NCI-H345 treated with DMSO at 0.1 percent for 48 hours (cell line): Measurements from ENCODE around the gene SPTAN1.
"Not testable (repeated sequence)": the region's sequence is repeated elsewhere in the genome, so short reads cannot be mapped to it uniquely, and the experiment has no call there.

ENCODE experiments used
- DNase-seq: peaks from one replicate; lab custom pipeline; 2025; ENCODE audit not compliant: unreplicated experiment; lab: John Stamatoyannopoulos, UW

Gene SPTAN1

DNA sequence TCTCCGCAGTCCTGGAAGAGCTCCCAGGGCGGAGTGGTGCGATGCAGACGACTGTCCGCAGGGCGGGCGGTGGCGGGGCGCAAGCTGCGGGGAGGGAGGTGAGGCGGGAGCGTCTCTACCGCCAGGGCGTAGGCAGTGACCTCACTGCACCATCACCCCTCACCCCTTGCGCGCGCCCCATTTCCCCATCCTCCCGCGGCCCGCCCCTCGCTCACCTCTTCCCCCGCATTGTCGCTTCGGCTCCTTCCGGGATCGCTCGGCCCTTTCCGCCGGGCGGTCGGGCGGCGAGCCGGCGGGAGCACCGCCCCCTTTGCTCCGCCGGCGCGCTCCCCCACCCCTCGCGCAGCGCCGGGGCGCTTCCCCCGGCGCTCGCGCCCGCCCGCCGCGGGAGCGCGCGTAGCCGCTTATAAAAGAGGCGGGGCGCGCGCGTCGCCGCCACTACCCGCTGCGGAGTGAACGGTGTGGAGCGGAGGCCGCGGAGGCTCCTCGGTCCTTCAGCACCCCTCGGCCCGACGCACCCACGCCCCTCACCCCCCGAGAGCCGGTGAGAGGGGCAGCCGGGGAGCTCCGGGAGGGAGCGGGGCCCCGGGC, at the start of gene SPTAN1:
Gene SPTAN1 (plus strand): TSS at position 435 of the 591 bp plus-strand sequence. CDS start 14,154 bp downstream, outside the sequence.
- peak; percentile 83 for DNase-seq

DNA sequence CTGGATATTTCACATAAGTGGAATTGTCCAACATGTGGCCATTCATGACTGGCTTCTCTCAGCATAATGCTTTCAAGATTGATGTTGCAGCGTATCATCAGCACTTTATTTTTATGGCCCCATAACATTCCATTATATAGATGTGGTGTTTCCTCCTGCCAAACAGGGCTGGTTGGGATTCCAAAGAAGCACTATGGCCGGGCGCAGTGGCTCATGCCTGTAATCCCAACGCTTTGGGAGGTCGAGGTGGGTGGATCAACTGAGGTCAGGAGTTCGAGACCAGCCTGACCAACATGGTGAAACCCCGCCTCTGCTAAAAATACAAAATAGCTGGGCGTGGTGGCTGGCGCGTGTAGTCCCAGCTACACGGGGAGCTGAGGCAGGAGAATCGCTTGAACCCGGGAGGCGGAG, 49.0 kb upstream of the SPTAN1 start:
- DNase-seq = not testable (repeated sequence)

GRCh38 chr9:128503870-128504269, 48.5 kb upstream of the SPTAN1 start:
- no peak for DNase-seq

- DNase-seq = peak; percentile 92
Observed at GRCh38 chr9:128504485-128505413, 47.6 kb upstream of the SPTAN1 start, which contains the start of gene GLE1. Gene GLE1 (plus strand): TSS chr9:128504719. CDS start chr9:128504806, 87 bp downstream.

DNA sequence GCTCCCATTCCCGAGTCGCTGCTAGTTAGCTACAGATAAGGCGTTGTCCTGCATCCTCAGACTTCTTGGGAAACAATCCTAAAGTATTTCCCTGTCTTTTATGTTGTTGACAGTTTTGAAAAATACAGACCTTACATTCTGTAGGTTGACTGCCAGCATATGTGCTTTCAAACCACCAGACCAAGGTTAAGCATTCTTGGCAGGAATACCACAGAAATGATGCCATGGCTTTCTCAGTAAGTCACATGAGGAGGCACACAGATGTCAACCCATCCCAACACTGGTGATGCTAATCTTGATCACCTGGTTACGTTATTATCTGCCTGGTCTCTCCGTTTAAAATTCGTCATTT, 47.0 kb upstream of the SPTAN1 start:
- DNase-seq = no peak

DNA sequence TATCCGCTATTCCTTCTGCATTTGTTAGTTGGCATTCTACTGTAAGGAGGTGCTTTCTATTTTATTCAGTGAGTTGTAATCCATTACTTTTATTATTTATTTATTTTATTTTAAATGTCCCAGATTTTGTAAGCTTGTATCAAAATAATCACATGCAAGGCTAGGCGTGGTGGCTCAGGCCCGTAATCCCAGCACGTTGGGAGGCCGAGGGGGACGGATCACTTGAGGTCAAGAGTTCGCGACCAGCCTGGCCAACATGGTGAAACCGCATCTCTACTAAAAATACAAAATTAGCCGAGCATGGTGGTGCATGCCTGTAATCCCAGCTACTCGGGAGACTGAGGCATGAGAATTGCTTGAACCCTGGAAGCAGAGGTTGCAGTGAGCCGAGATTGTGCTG, 46.5 kb upstream of the SPTAN1 start:
- not testable (repeated sequence) for DNase-seq

DNA sequence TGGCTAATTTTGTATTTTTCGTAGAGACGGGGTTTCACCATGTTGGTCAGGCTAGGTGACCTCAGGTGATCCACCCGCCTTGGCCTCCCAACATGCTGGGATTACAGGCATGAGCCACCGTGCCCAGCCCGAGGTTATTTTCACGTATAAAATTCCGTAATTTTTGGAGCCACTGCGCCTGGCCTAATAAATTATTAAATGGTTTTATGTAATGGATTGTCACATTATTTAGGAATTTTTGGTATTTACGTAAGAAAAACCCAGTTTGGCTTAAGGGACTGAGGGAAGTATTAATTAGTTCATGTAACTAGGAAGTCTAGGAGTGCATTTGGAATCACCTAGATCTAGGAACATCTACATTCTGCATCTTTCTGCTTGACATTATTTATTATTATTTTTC, 39.6 kb upstream of the SPTAN1 start:
- DNase-seq = no peak

DNA sequence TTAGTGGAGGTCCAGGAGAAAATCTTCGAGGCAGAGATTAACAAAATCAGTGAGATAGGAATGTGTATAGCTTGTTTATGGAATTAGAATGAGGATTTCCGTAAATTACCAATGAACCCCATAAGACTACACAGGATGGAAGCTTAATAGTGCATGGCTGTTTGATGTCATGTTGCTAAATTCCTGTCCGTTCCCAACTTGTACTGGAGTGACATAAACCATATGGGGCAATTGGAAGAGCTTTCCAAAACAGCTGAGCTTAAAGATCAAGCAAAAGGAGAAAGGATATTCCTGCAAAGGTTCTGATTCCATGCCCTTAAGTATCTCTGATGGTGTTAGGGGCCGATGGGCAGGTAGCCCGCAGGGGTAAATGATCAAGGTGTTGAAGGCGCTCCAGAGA, 30.4 kb upstream of the SPTAN1 start:
- no peak for DNase-seq

GRCh38 chr9:128523199-128523925, 29.0 kb upstream of the SPTAN1 start:
- DNase-seq = peak; percentile 72

DNA sequence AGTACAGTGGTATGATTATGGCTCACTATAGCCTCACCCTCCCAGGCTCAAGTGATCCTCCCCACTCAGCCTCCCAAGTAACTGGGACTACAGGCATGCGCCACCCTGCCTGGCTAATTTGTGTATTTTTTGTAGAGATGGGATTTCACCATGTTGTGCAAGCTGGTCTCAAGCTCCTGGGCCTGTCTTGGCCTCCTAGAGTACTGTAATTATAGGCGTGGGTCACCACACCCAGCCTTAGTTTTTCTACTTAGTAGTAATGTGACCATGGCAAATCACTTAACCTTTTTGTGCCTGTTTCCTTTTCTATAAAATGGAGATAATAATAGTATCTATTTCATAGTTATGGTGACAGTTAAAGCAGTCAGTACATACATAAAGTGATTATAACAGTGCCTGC, 25.7 kb upstream of the SPTAN1 start:
- no peak for DNase-seq

GRCh38 chr9:128528445-128529160, 23.8 kb upstream of the SPTAN1 start:
- no peak for DNase-seq

GRCh38 chr9:128529191-128529590, 23.2 kb upstream of the SPTAN1 start:
- DNase-seq = no peak

DNA sequence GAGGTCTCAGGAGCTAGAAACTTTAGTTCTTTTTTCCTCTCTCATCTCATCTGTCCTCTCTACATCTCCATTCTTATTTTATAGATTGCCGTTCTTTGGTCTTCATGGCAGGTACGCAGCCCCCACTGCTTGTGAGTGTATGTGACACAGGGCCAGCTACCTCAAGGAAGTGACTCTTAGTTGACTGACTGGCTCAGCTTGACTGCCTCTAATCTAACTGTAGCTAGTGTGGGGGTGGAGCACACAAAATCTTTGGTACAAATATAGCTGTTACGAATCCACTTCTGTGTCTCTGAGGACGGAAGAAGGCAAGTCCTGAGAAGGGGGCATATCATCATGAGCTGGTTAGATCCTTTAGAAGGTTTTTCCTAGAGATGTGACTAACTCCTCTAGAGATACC, 19.8 kb upstream of the SPTAN1 start:
- no peak for DNase-seq

DNA sequence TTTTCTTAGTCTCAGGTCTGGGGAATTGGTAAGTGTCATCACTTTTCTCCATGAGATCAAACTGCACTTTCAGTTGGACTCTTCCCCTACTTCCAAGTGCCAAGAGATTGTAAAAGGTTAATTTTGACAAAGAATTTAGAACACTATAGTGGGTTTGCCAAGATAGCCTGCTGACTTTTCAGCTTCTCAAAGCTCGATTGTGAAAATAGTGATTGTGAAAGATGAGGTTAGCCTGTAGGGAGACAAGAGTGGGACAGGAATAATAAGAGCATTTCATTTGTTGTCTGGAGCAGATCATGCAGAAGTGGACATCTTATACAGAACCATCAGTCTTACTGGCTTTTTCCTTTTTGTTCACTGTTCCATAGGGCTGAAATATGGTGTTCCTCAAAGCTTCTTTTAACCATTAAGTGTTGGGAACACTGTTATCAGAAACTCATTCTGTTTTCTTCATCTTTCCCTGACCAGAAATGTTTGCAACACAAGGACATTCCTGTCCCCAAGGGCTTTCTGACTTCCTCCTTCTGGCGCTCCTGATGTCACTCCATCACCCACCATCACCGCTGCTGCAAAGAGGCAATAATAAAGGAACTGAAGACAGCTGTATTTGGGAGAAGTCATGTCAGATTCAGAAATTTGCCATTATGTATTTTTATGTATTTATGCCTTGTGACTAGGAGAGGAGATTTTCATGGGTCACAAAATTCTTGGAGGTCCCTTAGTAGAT, 11.6 kb upstream of the SPTAN1 start:
- no peak for DNase-seq

DNA sequence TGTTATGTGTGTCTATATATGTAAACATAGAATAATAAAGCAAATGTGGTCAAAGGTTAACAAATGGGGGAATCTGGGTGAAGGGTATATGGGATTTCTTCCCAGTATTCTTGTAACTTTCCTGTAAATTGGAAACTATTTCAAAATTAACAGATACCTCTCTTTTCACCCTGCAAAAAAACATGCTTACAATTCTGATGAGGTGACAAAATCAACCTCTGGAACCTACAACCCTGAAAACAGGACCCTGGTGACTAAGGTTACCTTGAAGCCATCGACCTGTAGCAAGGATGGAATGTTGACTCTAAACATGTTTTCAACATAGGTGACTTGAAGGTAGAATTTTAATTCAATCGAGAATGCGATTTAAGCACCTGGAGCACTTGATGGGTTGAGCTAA, 5.9 kb upstream of the SPTAN1 start:
- DNase-seq = no peak

- DNase-seq = no peak
Observed at GRCh38 chr9:128548876-128549275, 3.5 kb upstream of the SPTAN1 start.

GRCh38 chr9:128550226-128550625, 2.2 kb upstream of the SPTAN1 start:
- DNase-seq = no peak

DNA sequence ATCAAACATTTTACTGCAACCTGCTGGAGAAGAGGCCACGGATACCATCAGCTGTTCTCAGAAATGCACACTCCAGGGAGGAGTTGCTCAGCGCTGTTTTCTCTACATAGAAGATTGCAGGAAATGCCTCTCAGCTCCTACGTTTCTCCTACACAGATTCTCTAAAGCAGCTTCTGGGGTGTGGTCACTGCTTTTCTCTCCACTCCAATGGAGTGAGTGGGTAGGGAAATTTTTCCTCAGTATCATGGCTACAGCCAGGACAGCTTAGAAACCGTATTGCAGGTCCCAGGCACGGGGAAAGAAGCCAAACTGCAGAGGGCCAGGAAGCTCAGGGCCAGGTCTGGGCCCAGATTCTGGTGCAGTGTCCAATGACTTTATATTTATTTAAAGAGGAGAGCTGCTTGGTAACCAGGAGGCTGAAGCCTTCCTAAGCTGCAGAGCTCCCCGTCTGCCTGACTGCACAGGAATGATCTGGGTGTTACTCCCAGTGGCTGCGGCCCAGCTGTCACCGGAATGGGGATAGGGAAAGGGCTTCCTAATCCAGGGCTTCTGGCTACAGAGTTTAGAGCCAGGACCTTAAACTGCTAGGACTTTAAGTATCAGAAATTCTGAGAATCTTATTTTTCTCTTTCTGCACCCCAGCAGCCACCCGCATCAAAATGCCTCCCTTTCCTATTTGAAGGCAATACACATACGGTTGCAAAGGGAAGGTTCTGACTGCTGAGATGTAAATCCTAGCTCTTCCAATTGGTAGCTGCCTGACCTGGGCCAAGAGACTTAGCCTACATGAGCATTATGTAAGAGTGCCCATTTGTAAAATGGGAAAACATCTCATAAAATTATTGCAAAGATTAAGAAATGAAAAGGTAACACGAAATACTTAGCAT, 1.4 kb upstream of the SPTAN1 start:
- DNase-seq = no peak

DNA sequence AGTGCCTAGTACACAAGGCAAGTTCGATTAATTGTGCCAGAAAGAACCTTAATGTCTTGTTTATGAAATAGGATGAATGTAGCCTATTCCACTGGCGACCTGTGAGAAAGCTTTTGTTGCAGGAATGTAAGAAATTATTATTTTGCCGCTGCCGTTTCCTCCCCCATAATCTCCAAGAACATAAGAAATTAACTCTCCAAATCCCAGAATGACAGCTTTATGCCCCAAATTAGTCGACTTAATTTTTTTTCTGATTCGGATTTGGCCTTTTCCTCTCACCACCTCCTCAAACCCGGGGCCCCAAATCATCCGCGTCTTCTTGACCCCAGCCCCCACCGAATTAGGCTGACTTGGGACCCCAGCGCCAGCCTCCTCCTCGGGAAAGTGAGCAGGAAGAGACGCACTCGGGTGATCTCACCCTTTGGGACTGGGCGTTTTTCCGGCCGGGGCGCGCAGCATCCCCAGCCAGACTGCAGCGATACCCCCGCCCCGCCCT, 682 bp upstream of the SPTAN1 start:
- DNase-seq = no peak
